A549 (cell line): ENCODE data around the gene PPP1R9B.

ENCODE experiments used
- BHLHE40 ChIP-seq: IDR thresholded peaks from 2 replicates; pipeline ENCODE4 v1.6.1; 2012; ENCODE audit warnings: low read depth, low read length, inconsistent platforms
- CHD4 ChIP-seq: fragments of 200-600 bp; sonication (generic); IDR thresholded peaks from 2 replicates; pipeline ENCODE4 v1.6.1; 2016; ENCODE audit warnings: antibody characterized with exemption, mild to moderate bottlenecking, borderline replicate concordance
- HMGXB4 ChIP-seq: fragments of 250-450 bp; sonication (Bioruptor Pico); IDR thresholded peaks from 2 replicates; pipeline ENCODE4 v1.5.0; 2021; ENCODE audit warnings: mild to moderate bottlenecking, moderate library complexity, borderline replicate concordance
- JUNB ChIP-seq: fragments of >200 bp; sonication (Bioruptor Twin); formaldehyde crosslinking; IDR thresholded peaks from 2 replicates; pipeline ENCODE4 v1.6.1; 2016
- MAFK ChIP-seq: fragments of 450-650 bp; IDR thresholded peaks from 2 replicates; pipeline ENCODE4 v1.6.1; 2014; ENCODE audit not compliant: partially characterized antibody
- MAX ChIP-seq: IDR thresholded peaks from 2 replicates; pipeline ENCODE4 v1.6.1; 2012
- MYC ChIP-seq: IDR thresholded peaks from 2 replicates; pipeline ENCODE4 v1.6.1; 2012; ENCODE audit warnings: mild to moderate bottlenecking, inconsistent platforms, low read length, improper control_type of control experiment, borderline replicate concordance
- POLR2A ChIP-seq: IDR thresholded peaks from 2 replicates; pipeline ENCODE4 v1.6.1; 2012; ENCODE audit warnings: mild to moderate bottlenecking, low read length
- REST ChIP-seq: fragments of 200-600 bp; sonication (generic); IDR thresholded peaks from 2 replicates; pipeline ENCODE4 v1.6.1; 2016; ENCODE audit warnings: antibody characterized with exemption, mild to moderate bottlenecking, moderate library complexity
- SMC3 ChIP-seq: fragments of >200 bp; sonication (Bioruptor Twin); formaldehyde crosslinking; IDR thresholded peaks from 3 replicates; pipeline ENCODE4 v1.6.1; 2018; ENCODE audit warnings: inconsistent platforms
- SREBF2 ChIP-seq: fragments of 450-650 bp; IDR thresholded peaks from 2 replicates; pipeline ENCODE4 v1.6.1; 2014; ENCODE audit warnings: mild to moderate bottlenecking, moderate library complexity
- TF ChIP-seq, protein P1 (sequence below): fragments of 150-350 bp; IDR thresholded peaks from 2 replicates; pipeline ENCODE4 v1.6.1; 2014; ENCODE audit warnings: low read depth, mild to moderate bottlenecking, low read length
- TF ChIP-seq, protein P2 (sequence below): fragments of >200 bp; sonication (Bioruptor Twin); formaldehyde crosslinking; IDR thresholded peaks from 3 replicates; pipeline ENCODE4 v1.5.1; 2016
- TF ChIP-seq, protein P3 (sequence below): fragments of 250-450 bp; sonication (Bioruptor Pico); IDR thresholded peaks from 2 replicates; pipeline ENCODE4 v1.5.0; 2020; ENCODE audit warnings: low read depth, mild to moderate bottlenecking, moderate library complexity

GRCh38 chr17:50184611-50185398, 34.3 kb upstream of the PPP1R9B start:
- TF ChIP-seq BHLHE40 = no peak
- TF ChIP-seq, protein P1, sequence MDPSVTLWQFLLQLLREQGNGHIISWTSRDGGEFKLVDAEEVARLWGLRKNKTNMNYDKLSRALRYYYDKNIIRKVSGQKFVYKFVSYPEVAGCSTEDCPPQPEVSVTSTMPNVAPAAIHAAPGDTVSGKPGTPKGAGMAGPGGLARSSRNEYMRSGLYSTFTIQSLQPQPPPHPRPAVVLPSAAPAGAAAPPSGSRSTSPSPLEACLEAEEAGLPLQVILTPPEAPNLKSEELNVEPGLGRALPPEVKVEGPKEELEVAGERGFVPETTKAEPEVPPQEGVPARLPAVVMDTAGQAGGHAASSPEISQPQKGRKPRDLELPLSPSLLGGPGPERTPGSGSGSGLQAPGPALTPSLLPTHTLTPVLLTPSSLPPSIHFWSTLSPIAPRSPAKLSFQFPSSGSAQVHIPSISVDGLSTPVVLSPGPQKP = no peak
- TF ChIP-seq, protein P2, sequence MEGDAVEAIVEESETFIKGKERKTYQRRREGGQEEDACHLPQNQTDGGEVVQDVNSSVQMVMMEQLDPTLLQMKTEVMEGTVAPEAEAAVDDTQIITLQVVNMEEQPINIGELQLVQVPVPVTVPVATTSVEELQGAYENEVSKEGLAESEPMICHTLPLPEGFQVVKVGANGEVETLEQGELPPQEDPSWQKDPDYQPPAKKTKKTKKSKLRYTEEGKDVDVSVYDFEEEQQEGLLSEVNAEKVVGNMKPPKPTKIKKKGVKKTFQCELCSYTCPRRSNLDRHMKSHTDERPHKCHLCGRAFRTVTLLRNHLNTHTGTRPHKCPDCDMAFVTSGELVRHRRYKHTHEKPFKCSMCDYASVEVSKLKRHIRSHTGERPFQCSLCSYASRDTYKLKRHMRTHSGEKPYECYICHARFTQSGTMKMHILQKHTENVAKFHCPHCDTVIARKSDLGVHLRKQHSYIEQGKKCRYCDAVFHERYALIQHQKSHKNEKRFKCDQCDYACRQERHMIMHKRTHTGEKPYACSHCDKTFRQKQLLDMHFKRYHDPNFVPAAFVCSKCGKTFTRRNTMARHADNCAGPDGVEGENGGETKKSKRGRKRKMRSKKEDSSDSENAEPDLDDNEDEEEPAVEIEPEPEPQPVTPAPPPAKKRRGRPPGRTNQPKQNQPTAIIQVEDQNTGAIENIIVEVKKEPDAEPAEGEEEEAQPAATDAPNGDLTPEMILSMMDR = no peak
- no peak for TF ChIP-seq REST
- TF ChIP-seq POLR2A = no peak
- TF ChIP-seq, protein P3, sequence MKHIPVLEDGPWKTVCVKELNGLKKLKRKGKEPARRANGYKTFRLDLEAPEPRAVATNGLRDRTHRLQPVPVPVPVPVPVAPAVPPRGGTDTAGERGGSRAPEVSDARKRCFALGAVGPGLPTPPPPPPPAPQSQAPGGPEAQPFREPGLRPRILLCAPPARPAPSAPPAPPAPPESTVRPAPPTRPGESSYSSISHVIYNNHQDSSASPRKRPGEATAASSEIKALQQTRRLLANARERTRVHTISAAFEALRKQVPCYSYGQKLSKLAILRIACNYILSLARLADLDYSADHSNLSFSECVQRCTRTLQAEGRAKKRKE = no peak
- no peak for TF ChIP-seq MAFK
- TF ChIP-seq JUNB = no peak
- no peak for TF ChIP-seq MYC
- no peak for TF ChIP-seq SMC3
- no peak for TF ChIP-seq HMGXB4 (CRISPR knock-in tag)
- TF ChIP-seq SREBF2 = no peak
- TF ChIP-seq MAX = no peak
- no peak for TF ChIP-seq CHD4
